SU-DHL-6 (cell line): ENCODE results near the gene TGOLN2.

ENCODE experiments used
- H2AFZ ChIP-seq: fragments of 200-600 bp; sonication (generic); 2 replicates; pipeline ENCODE4 v1.6.1; 2014; ENCODE audit warnings: low read depth, mild to moderate bottlenecking, moderate library complexity, mixed read lengths, antibody characterized with exemption, low read length; ENCODE audit not compliant: severe bottlenecking
- H3F3A ChIP-seq: fragments of 200-600 bp; shearing (Covaris generic); 2 replicates; pipeline ENCODE4 v1.6.0; 2016; ENCODE audit warnings: antibody characterized with exemption, mild to moderate bottlenecking; ENCODE audit not compliant: insufficient read depth
- H3K27ac ChIP-seq: fragments of 200-600 bp; sonication (generic); 2 replicates; pipeline ENCODE4 v1.5.1; 2016; ENCODE audit warnings: low read depth, mild to moderate bottlenecking, low read length, moderate library complexity, mixed read lengths
- H3K27me3 ChIP-seq: fragments of 200-600 bp; sonication (generic), shearing (Covaris generic); 2 replicates; pipeline ENCODE4 v1.6.0; 2014; ENCODE audit warnings: mild to moderate bottlenecking, low read length
- H3K36me3 ChIP-seq: fragments of 200-600 bp; sonication (generic); 2 replicates; pipeline ENCODE4 v1.6.1; 2014; ENCODE audit warnings: mild to moderate bottlenecking, low read length, mixed read lengths
- H3K4me2 ChIP-seq: fragments of 300-600, 200-600 bp; shearing (Covaris generic), sonication (generic); 2 replicates; pipeline ENCODE4 v1.6.0; 2014; ENCODE audit warnings: low read length, low read depth, mild to moderate bottlenecking; ENCODE audit not compliant: poor library complexity, severe bottlenecking
- H3K4me3 ChIP-seq: fragments of 200-600 bp; sonication (generic); 2 replicates; pipeline ENCODE4 v1.5.1; 2014; ENCODE audit warnings: antibody characterized with exemption, low read length, mild to moderate bottlenecking, mixed read lengths; ENCODE audit not compliant: insufficient read depth, poor library complexity, severe bottlenecking
- H3K79me2 ChIP-seq: fragments of 200-600 bp; sonication (generic); 2 replicates; pipeline ENCODE4 v1.6.1; 2014; ENCODE audit warnings: mild to moderate bottlenecking, low read length, moderate library complexity; ENCODE audit not compliant: insufficient read depth
- H3K9ac ChIP-seq: fragments of 200-600 bp; sonication (generic); 2 replicates; pipeline ENCODE4 v1.7.0; 2014; ENCODE audit warnings: mild to moderate bottlenecking, low read length
- H3K9me2 ChIP-seq: fragments of 200-600 bp; sonication (generic); replicated peaks from 2 replicates; pipeline ENCODE4 v1.6.1; 2014; ENCODE audit warnings: low read length; ENCODE audit not compliant: insufficient read depth
- H3K9me3 ChIP-seq: fragments of 200-600 bp; sonication (generic); 2 replicates; pipeline ENCODE4 v1.6.1; 2014; ENCODE audit warnings: low read length, mixed read lengths; ENCODE audit not compliant: insufficient read depth
- H4K20me1 ChIP-seq: fragments of 200-600 bp; sonication (generic); 2 replicates; pipeline ENCODE4 v1.6.1; 2014; ENCODE audit warnings: low read depth, mild to moderate bottlenecking, antibody characterized with exemption, low read length, moderate library complexity, mixed read lengths
- CTCF ChIP-seq: fragments of 200-600 bp; sonication (generic); IDR thresholded peaks from one replicate; pipeline ENCODE4 v1.5.1; 2017; ENCODE audit warnings: antibody characterized with exemption, mild to moderate bottlenecking, low read length, moderate library complexity; ENCODE audit not compliant: insufficient read depth, poor library complexity, severe bottlenecking
- EZH2phosphoT487 ChIP-seq: fragments of 200-600 bp; sonication (generic), shearing (Covaris generic); conservative IDR thresholded peaks from 2 replicates; pipeline ENCODE4 v1.6.1; 2018; ENCODE audit warnings: mild to moderate bottlenecking, antibody characterized with exemption, low read length, moderate library complexity, mixed read lengths

The TGOLN2 gene

GRCh38 chr2:85281553-85281952 lies 46.2 kb downstream of the TGOLN2 start:
- H3F3A ChIP-seq, result no peaks in the 10 kb centered on the region
- no peaks in the 10 kb centered on the region for H3K27me3 ChIP-seq
- no peaks in the 10 kb centered on the region for H3K9me2 ChIP-seq
- H3K4me3 ChIP-seq, result no peak overlapping the region
- no peak overlapping the region for H3K4me2 ChIP-seq
- H2AFZ ChIP-seq, result no peak overlapping the region
- H3K36me3 ChIP-seq, result no peaks in the 10 kb centered on the region
- no peak overlapping the region for H3K9ac ChIP-seq
- no peaks in the 10 kb centered on the region for H3K79me2 ChIP-seq
- H3K9me3 ChIP-seq, result no peaks in the 10 kb centered on the region
- no peaks in the 10 kb centered on the region for H4K20me1 ChIP-seq
- no peak overlapping the region for H3K27ac ChIP-seq
- TF ChIP-seq CTCF (no peak), EZH2phosphoT487 (no peak)

DNA sequence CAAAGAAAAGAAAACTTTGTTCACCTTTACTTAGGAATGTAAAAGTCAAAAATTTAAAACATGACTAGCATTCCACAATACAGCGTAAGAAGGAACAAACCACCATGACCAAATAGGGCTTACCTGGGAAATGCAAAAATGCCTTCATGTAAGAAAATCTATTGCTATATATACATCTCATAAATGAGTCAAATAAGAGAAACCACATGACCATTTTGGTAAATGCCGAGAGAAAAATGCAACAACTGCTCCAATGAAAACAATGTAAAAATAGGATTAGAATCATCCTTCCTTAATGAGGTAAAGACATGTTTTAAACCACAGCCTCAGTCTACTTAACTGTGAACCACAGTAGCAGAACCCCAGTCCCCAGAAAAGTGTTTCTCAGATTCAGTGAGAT lies 49.4 kb downstream of the TGOLN2 start:
- Histone ChIP-seq H3K9ac (no peak overlapping the region), H3F3A (no peaks in the 10 kb centered on the region), H3K79me2 (no peaks in the 10 kb centered on the region), H3K4me2 (no peak overlapping the region), H4K20me1 (no peaks in the 10 kb centered on the region), H2AFZ (no peak overlapping the region), H3K27ac (no peak overlapping the region), H3K27me3 (no peaks in the 10 kb centered on the region), H3K36me3 (no peaks in the 10 kb centered on the region), H3K4me3 (no peak overlapping the region), H3K9me2 (no peaks in the 10 kb centered on the region), H3K9me3 (no peaks in the 10 kb centered on the region)
- no peak for TF ChIP-seq EZH2phosphoT487
- TF ChIP-seq CTCF, result no peak

GRCh38 chr2:85277416-85278158 lies 50.2 kb downstream of the TGOLN2 start:
- Histone ChIP-seq H3K79me2 (no peaks in the 10 kb centered on the region), H3K4me2 (no peak overlapping the region), H3K36me3 (no peaks in the 10 kb centered on the region), H3K9ac (no peak overlapping the region), H2AFZ (no peak overlapping the region), H3K4me3 (no peak overlapping the region), H3K9me3 (no peaks in the 10 kb centered on the region), H3K27me3 (no peaks in the 10 kb centered on the region), H4K20me1 (no peaks in the 10 kb centered on the region), H3K9me2 (no peaks in the 10 kb centered on the region), H3K27ac (no peak overlapping the region), H3F3A (no peaks in the 10 kb centered on the region)
- no peak for TF ChIP-seq EZH2phosphoT487
- TF ChIP-seq CTCF, result no peak
